GM19455 (cell line): ENCODE measurements around the gene RRAS.
A peak's percentile ranks its signal among the peaks of the same experiment; 100 is the strongest.

ENCODE experiments used
- ATAC-seq: cut with Tn5 transposase; IDR thresholded peaks from one replicate; pipeline ENCODE4 v1.9.1; 2021; ENCODE audit not compliant: unreplicated experiment

Gene RRAS

DNA sequence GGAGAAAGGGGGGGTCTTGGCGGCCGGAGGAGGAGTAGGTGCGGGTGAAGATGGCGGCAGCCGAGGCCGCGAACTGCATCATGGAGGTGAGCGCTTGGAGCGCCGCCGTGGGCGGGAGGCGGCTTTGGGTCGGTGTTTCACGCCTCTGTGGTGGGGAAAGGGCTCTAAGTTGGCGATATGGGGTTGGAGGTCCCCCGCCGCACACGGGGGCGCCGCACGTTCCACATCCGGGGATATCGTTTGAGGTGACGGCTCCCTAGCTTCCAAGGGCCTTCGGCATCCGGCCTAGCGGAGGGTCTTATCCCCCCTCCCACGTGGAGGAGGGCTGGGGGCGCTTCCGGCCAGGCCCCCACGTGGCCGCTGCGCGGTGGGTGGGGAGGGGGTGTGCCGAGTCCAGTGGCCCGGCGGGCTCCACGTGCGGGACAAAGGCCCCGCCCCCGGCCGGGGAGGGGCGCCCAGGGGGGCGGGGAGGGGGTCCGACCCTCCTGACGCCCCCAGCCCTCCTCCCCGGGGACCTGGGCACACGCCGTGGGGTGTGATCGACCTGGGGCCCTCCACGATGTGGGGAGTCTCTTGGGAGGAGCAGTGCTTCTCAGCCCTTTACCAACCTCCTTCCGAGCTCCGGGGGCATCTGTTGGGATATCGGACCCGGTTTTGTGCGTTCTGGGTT lies 37.4 kb upstream of the RRAS start, which contains the start of gene PRMT1:
TSS of gene PRMT1 (plus strand) at position 41 of the 670 bp plus-strand sequence. CDS start at position 51, 10 bp downstream.
- no peak for ATAC-seq

DNA sequence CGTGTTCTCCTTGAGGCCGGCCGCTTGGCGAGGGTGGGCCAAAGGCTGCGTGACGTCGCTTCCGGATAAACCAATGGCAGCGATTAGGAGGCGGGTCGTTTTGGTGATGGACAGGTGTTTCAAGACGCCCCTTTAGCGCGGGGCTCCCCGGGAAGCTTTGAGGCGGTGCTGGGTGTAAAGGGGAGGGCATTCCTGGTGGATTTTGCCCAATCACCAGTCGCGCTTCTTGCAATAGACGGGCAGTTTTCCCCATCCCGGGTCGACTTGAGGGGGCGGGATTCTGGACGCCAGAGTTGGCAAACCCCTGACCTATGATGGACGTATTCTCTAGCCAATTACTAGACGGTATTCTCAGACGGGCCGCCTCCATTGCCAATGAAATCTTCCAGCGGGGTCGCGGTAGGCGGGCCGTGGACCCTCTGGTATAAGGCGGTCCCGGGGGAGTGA lies 36.9 kb upstream of the RRAS start:
- peak; percentile 68 for ATAC-seq

DNA sequence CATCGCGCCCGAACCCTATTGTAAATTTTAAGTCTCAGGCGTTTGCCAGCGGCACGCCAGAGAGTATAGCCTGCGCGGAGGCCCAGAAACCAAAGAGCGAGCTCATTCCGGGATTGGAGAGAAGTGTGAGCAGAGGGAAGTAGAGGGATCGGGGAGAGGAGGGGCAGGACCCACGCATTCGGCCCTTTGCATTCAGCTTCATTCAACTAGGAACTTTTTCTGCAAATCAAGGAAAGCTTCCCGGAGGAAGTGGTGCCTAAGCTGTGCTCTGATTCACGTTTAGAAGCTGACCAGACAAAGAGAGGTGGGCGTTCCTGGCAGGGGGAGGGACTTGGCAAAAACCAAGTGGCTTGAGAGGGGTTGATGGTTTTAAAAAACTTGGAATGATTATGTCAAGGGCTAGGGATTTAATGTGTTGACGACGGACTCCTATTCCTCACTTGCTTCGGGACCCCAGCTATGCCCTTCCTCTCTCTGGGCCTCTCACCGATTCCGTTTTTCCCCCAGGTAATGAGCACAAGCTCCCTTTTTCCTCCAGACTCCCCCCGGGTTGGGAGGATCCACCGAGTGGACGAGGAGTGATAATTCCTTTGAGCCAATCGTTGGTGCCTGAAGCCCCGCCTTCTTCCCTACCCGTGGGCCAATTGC lies 36.3 kb upstream of the RRAS start:
- peak; percentile 22 for ATAC-seq

DNA sequence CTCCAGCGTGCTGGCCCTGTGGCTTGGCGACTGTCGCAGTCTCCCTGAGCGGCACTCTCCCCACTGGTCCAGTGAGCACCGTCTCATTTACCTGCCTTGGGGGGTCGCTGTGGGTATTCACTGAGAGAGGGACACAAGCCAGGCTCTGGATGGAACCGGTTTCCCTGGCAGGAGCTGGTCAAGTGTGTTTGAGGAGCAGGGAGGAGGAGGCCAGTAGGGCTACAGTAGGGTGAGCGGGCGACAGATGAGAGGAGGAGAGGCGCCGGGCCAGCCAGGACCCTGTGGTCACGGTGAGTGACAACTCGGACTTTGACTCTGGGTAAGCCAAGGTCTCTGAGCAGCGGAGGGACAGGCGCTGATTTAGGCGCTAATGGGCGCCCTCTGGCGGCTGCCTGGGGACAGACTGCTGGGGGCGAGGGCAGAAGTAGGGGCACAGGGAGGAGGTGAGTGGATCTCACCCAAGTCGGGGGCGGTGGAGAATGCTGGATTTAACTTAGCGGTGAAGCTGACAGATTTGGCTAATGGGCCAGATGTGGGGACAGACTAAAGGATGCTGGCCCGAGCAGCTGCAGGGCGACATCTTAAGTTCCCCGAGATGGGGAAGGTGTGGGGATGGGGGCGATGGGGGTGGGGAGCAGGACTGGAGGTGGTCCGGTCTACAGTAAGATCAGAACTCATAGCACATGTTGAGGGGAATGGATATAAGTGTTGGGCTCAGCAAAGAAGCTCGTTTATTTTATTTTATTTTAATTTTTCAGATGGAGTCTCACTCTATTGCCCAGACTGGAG lies 32.4 kb upstream of the RRAS start:
- no peak for ATAC-seq

- no peak for ATAC-seq
These were observed 29.6 kb upstream of the RRAS start for GRCh38 chr19:49669516-49669915.

DNA sequence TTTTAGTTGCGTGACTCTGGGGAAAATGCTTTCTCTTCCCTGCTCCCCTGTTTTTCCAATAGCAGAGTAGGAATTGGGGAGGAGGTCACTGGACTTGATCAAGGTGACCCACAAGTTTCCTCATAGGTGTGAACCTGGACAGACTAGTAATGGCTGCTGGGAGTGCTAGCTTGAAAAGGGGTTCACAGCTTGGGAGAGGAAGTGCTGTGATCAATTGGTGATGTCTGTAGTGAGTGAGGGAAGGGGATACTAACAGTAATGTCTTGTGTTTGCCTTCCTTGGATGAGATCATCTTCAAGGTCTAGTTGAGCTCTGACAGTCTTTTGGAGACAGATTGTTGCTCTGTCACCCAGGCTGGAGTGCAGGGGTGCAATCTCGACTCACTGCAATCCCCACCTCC lies 27.5 kb upstream of the RRAS start:
- ATAC-seq: no peak

DNA sequence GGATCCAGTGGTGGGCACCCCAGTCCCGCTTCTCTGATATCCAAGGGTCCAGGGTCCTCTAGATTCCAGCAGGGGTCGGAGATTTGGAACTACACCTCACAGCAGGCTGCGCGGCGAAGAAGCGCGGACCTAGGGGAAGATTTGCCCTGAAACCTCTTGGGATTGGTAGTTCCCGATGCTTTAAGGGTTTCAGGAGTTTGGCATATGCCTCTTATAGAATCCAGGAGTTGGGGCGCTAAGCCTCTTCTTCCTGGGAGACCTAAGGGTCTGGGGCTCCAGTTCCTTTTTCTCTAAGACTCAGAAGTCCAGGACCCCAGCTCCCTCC lies 26.1 kb upstream of the RRAS start:
- no peak for ATAC-seq

GRCh38 chr19:49665351-49666119 lies 25.6 kb upstream of the RRAS start, which contains the start of the genes BCL2L12 and IRF3:
BCL2L12 (plus strand) TSS chr19:49665933; CDS start chr19:49666693, 760 bp downstream.
IRF3 (minus strand) TSS chr19:49665857; CDS start chr19:49664838, 1,019 bp downstream.
- ATAC-seq: peak; percentile 68

GRCh38 chr19:49665036-49665350 lies 25.1 kb upstream of the RRAS start:
- no peak for ATAC-seq

GRCh38 chr19:49664171-49665035 lies 24.5 kb upstream of the RRAS start:
- ATAC-seq: peak; percentile 38

- no peak for ATAC-seq
These were observed 23.3 kb upstream of the RRAS start for GRCh38 chr19:49663224-49663623.

DNA sequence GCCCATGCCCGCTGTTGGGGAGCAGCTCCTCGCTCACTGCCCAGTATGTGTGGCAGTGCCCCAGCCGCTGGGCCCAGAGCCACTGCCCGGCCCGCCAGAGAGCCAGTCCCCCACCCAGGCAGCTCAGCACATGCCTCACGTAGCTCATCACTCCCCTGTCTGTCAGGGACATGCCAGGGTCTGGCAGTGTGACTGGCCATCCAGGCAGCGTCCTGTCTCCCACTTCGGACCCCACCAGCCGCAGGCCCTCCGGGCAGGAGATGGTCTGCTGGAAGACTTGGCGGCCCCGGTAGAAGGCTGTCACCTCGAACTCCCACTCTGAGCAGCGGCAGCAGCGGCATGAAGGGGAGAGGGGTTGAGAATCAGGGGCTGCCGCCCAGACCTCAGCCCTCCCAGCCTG lies 22.1 kb upstream of the RRAS start:
- ATAC-seq: no peak

- no peak for ATAC-seq
These were observed 20.5 kb upstream of the RRAS start for GRCh38 chr19:49660338-49660961.

- no peak for ATAC-seq
These were observed 18.9 kb upstream of the RRAS start for GRCh38 chr19:49658566-49659442.

DNA sequence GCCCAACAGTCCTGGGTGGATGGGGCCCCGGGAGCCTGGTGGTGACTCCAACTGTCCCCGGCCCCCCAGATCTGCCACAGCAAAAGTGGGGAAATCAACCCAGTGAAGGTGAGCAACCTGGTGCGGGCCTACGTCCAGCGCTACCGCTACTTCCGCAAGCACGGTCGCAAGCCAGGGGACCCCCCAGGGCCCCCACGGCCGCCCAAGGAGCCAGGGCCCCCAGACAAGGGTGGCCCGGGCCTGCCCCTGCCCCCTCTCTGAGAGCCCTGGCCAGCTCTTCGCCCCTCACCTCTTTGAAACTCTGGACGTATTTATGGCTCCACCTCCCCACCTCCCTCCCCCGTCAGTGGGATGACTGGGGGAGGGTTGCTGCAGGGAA lies 18.2 kb upstream of the RRAS start:
- ATAC-seq: no peak

DNA sequence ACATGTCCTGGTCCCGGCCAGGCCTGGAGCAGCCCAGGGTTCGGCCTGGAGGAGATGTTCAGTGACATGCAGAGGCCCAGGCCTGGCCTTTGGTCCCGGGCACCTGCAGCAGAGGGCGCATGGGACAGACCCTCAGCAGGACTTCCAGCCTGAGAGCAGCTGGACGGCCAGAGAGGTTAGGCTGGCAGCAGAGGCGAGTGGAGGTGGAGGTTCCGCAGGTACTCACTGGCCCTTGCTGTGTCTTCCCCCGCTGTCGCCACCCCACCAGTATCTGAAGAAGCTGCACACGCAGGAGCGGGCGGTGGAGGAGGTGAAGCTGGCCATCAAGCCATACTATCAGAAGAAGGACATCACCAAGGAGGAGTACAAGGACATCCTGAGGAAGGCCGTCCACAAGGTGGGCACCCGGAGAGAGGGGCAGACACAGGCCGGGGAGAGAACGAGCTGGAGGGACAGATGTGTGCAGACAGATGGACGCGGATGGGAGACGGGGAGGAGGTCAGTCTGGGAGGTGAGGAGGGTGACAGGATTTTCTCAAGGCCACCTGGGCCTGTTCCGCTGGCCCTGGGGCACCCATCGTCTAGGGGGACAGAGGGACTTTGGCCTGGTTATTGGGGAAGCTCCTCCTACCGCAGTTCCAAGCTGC lies 17.7 kb upstream of the RRAS start:
- no peak for ATAC-seq

DNA sequence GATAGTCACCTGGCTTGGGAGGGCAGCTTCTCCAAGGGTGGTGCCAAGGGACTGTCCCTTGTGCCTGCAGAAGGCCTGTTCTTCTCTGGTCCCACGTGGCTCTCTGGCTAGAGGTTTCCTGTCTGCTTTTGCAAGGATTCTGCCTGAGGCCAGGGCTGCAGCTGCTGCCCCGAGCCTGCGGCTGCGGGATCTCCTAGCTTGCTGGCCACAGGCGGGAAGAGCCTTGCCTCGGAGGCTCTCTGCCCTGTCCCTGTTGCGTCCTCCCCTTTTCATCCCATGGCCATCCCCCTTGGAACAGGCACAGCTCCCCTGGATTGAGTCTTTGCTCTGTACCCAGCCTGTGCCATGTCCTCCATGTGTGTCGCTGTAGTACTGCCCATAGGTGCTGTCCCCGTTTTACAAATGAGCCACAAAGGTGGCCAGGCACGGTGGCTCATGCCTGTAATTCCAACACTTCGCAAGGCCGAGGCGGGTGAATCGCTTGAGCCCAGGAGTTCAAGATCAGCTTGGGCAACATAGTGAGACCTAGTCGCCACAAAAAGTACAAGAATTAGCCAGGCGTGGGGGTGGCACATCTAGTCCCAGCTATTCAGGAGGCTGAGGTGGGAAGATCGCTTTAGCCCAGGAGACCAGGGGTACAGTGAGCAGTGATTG lies 16.6 kb upstream of the RRAS start:
- no peak for ATAC-seq
